ENCODE results near the gene DNAI1. TPM values are rescaled to one million over a fixed set of nuclear protein-coding genes. Genes with fewer than 3 reads are reported as not detected.

DNAI1 gene
- total RNA-seq, 1 experiment from 2014 or later = 1.1 TPM

- RAD21 ChIA-PET (ENCODE audit: low non-redundant PET in 1 of 2, low total read pairs in 2 of 2, uncharacterized antibody in 2 of 2, unreplicated experiment in 2 of 2) = no interaction called here
- TF ChIP-seq ZBTB33 (IDR thresholded peaks at IDR 0.05; ENCODE audit: extremely low read depth, insufficient replicate concordance, low read length) = no peak
- TF ChIP-seq POLR2AphosphoS5 (IDR thresholded peaks at IDR 0.05; ENCODE audit: low read depth, low read length) = no peak
- no peak for TF ChIP-seq ZNF274 (IDR thresholded peaks at IDR 0.05; ENCODE audit: low read depth, low read length)
- TF ChIP-seq EZH2phosphoT487 (IDR thresholded peaks at IDR 0.05; ENCODE audit: borderline replicate concordance) = no peak
- no peak for TF ChIP-seq REST (IDR thresholded peaks at IDR 0.05; ENCODE audit: low read depth)
- TF ChIP-seq JUND (IDR thresholded peaks at IDR 0.05) = no peak
- TF ChIP-seq FOSL1 (IDR thresholded peaks at IDR 0.05; ENCODE audit: low read depth) = no peak
- no peak for TF ChIP-seq ELF1 (IDR thresholded peaks at IDR 0.05; ENCODE audit: borderline replicate concordance, low read depth)
- TF ChIP-seq YY1 (IDR thresholded peaks at IDR 0.05; ENCODE audit: extremely low read depth, insufficient replicate concordance, low read depth, low read length) = no peak
- TF ChIP-seq ZFX (IDR thresholded peaks at IDR 0.05) = no peak
- no peak for TF ChIP-seq RAD21 (IDR thresholded peaks at IDR 0.05; ENCODE audit: low read depth)
- TF ChIP-seq POLR2A (IDR thresholded peaks at IDR 0.05; ENCODE audit: borderline replicate concordance, extremely low read depth, insufficient read depth, insufficient read length) = no peak
- no peak for TF ChIP-seq EGR1 (IDR thresholded peaks at IDR 0.05; ENCODE audit: low read depth)
- no peak for TF ChIP-seq CEBPB (IDR thresholded peaks at IDR 0.05; ENCODE audit: low read depth)
- Histone ChIP-seq H2AFZ (ENCODE audit: low read depth, low read length, poor library complexity, severe bottlenecking) (no peak overlapping the region), H3K9ac (ENCODE audit: low read length) (no peak overlapping the region), H3K4me1 (ENCODE audit: control insufficient read depth in 1 of 2, insufficient read depth in 2 of 2, low read length in 2 of 2) (peaks cover 3 to 5% of the 10 kb centered on the region in 2 experiments; a peak in 2 of 4 replicates), H3K79me2 (ENCODE audit: insufficient read depth, low read length) (no peaks in the 10 kb centered on the region), H3K27me3 (ENCODE audit: insufficient read depth, low read length) (no peaks in the 10 kb centered on the region), H4K20me1 (ENCODE audit: insufficient read depth) (no peaks in the 10 kb centered on the region), H3K27ac (ENCODE audit: low read depth, low read length) (no peak overlapping the region), H3K36me3 (ENCODE audit: control insufficient read depth in 1 of 2, insufficient read depth in 2 of 2, low read length in 2 of 2) (no peaks in the 10 kb centered on the region), H3K9me3 (ENCODE audit: control insufficient read depth in 1 of 2, insufficient read depth in 1 of 2, low read depth in 1 of 2, low read length in 2 of 2) (no peaks in the 10 kb centered on the region), H3K4me2 (ENCODE audit: low read length) (no peak overlapping the region), H3K9me2 (ENCODE audit: insufficient read depth) (no peaks in the 10 kb centered on the region), H3K4me3 (replicated peaks in 1 of 2; ENCODE audit: low read depth in 1 of 2, low read length in 2 of 2) (no peak overlapping the region)
- no TSS peak for BruUV-seq (replicated peaks)
- POLR2A ChIA-PET = no interaction called here
- CTCF ChIA-PET = no interaction called here
- DNase-seq (ENCODE audit: low read depth, low spot score) = no peak
- peak; percentile 42; the same call in 1 of the 2 replicates for ATAC-seq
- intact Hi-C loops (cut with micrococcal nuclease) = no loop called here
Observed at GRCh38 chr9:34513567-34514214, 55.1 kb downstream of the DNAI1 start.
